ENCODE data around the gene RHBDD2.

DNA sequence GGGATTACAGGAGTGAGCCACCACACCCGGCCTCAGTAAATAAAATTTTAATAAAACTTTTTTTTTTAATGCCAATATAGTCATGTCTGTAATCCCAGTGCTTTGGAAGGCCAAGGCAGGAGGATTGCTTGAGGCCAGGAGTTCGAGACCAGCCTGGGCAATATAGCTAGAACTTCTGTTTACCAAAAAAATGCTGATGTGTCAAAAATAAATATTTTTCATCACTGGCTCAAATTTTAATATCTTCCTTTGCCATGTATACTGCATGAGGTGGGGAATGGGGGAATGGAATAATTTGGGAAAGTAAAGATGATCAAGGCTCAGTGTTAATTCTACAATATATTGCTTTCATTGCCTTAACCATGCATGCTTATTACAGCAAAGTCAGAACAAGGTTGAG is 10.7 kb upstream of the RHBDD2 start:
- no peak for TF ChIP-seq POLR2A (IDR thresholded peaks at IDR 0.05)
- TF ChIP-seq, protein P1, sequence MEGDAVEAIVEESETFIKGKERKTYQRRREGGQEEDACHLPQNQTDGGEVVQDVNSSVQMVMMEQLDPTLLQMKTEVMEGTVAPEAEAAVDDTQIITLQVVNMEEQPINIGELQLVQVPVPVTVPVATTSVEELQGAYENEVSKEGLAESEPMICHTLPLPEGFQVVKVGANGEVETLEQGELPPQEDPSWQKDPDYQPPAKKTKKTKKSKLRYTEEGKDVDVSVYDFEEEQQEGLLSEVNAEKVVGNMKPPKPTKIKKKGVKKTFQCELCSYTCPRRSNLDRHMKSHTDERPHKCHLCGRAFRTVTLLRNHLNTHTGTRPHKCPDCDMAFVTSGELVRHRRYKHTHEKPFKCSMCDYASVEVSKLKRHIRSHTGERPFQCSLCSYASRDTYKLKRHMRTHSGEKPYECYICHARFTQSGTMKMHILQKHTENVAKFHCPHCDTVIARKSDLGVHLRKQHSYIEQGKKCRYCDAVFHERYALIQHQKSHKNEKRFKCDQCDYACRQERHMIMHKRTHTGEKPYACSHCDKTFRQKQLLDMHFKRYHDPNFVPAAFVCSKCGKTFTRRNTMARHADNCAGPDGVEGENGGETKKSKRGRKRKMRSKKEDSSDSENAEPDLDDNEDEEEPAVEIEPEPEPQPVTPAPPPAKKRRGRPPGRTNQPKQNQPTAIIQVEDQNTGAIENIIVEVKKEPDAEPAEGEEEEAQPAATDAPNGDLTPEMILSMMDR (IDR thresholded peaks at IDR 0.05) = no peak

Measured in tibial nerve (tissue), 3 donors.